Gastrocnemius medialis (tissue), 4 donors: ENCODE data around the gene CD7.

Experiments used
- POLR2A ChIP-seq, 2 donors: fragments of 450-650 bp; IDR thresholded peaks; one replicate each; pipeline ENCODE4 v1.6.1; 2017; ENCODE audit warnings: antibody characterized with exemption in 2 of 2, mild to moderate bottlenecking in 2 of 2, moderate library complexity in 2 of 2
- TF ChIP-seq, protein P1 (sequence below), 5 experiments: fragments of 450-650 bp in 3 of 5; fragments of 200-600 bp in 2 of 5; sonication (generic) in 2 of 5; IDR thresholded peaks in 4 of 5; conservative IDR thresholded peaks in 1 of 5; 1 replicate in 4 of 5; 2 replicates in 1 of 5; pipeline ENCODE4 v1.5.1; 2016 to 2019; ENCODE audit warnings: antibody characterized with exemption in 5 of 5, mild to moderate bottlenecking in 3 of 5, moderate library complexity in 3 of 5

GRCh38 chr17:82301916-82302567 is 15.4 kb downstream of the CD7 start:
- TF ChIP-seq, protein P1, sequence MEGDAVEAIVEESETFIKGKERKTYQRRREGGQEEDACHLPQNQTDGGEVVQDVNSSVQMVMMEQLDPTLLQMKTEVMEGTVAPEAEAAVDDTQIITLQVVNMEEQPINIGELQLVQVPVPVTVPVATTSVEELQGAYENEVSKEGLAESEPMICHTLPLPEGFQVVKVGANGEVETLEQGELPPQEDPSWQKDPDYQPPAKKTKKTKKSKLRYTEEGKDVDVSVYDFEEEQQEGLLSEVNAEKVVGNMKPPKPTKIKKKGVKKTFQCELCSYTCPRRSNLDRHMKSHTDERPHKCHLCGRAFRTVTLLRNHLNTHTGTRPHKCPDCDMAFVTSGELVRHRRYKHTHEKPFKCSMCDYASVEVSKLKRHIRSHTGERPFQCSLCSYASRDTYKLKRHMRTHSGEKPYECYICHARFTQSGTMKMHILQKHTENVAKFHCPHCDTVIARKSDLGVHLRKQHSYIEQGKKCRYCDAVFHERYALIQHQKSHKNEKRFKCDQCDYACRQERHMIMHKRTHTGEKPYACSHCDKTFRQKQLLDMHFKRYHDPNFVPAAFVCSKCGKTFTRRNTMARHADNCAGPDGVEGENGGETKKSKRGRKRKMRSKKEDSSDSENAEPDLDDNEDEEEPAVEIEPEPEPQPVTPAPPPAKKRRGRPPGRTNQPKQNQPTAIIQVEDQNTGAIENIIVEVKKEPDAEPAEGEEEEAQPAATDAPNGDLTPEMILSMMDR (IDR thresholded peaks at IDR 0.05 in 4 of 5, conservative IDR thresholded peaks at IDR 0.05 in 1 of 5): no peak
- no peak for TF ChIP-seq POLR2A (IDR thresholded peaks at IDR 0.05)
